H1 (cell line): Measurements from ENCODE around the gene PLGRKT. TPM values are rescaled to one million over a fixed set of nuclear protein-coding genes. Genes with fewer than 3 reads are reported as not detected.

ENCODE experiments used
- CTCF ChIA-PET: fragments of 300-600 bp; sonication (Branson Sonifier 250); formaldehyde crosslinking; loops from one replicate; lab custom pipeline; 2021; ENCODE audit not compliant: partially characterized antibody; lab: Charles Lee
- POLR2A ChIA-PET: fragments of 300-600 bp; sonication (Branson Sonifier 250); formaldehyde crosslinking; loops from one replicate; lab custom pipeline; 2021; ENCODE audit warnings: inconsistent platforms; ENCODE audit not compliant: partially characterized antibody; lab: Charles Lee
- DNase-seq, 2 experiments: peaks; one replicate each; pipeline versions ENCODE4 v3.0.0 to v3.0.0-alpha.2; 2010 to 2022; ENCODE audit warnings: low spot score in 2 of 2, low read depth in 1 of 2, mixed read lengths in 1 of 2
- FAIRE-seq: peaks from 2 replicates; lab custom pipeline; 2011; peaks lifted over from hg19 to GRCh38; lab: Jason Lieb, UNC
- H2AFZ ChIP-seq: 2 replicates; pipeline ENCODE4 v1.8.1; 2012; ENCODE audit warnings: low read length, inconsistent platforms
- H2AK5ac ChIP-seq: 2 replicates; pipeline ENCODE4 v1.6.1; 2013; ENCODE audit warnings: low read depth, low read length
- H2BK120ac ChIP-seq: replicated peaks from 2 replicates; pipeline ENCODE3; 2013; ENCODE audit warnings: low read depth, low read length, inconsistent platforms
- H2BK12ac ChIP-seq: 2 replicates; pipeline ENCODE4 v1.6.1; 2013; ENCODE audit warnings: low read depth, low read length
- H2BK15ac ChIP-seq: 2 replicates; pipeline ENCODE4 v1.6.1; 2013; ENCODE audit warnings: low read length
- H2BK20ac ChIP-seq: 2 replicates; pipeline ENCODE4 v1.6.1; 2013; ENCODE audit warnings: low read length
- H2BK5ac ChIP-seq: 2 replicates; pipeline ENCODE4 v1.6.1; 2013; ENCODE audit warnings: low read depth, low read length
- H3K14ac ChIP-seq: 2 replicates; pipeline ENCODE4 v1.6.1; 2013; ENCODE audit warnings: inconsistent platforms; ENCODE audit not compliant: insufficient read length
- H3K18ac ChIP-seq: 2 replicates; pipeline ENCODE4 v1.6.1; 2013; ENCODE audit warnings: low read length; ENCODE audit errors: extremely low read depth
- H3K23ac ChIP-seq: 2 replicates; pipeline ENCODE4 v1.6.1; 2013; ENCODE audit warnings: inconsistent platforms; ENCODE audit not compliant: insufficient read length
- H3K23me2 ChIP-seq: 2 replicates; pipeline ENCODE4 v1.6.1; 2013; ENCODE audit warnings: low read depth, low read length
- H3K27ac ChIP-seq: 2 replicates; pipeline ENCODE4 v1.6.1; 2011; ENCODE audit warnings: low read depth, low read length, inconsistent platforms
- H3K27me3 ChIP-seq, 4 experiments: replicated peaks in 1 of 4; 1 replicate in 1 of 4; 2 replicates in 3 of 4; pipeline versions ENCODE4 v1.6.1 to v1.8.1; 2011 to 2013; ENCODE audit warnings: low read length in 3 of 4, mild to moderate bottlenecking in 3 of 4, inconsistent platforms in 2 of 4, mixed read lengths in 2 of 4, moderate library complexity in 1 of 4; ENCODE audit not compliant: control insufficient read depth in 3 of 4, insufficient read depth in 3 of 4; ENCODE audit errors: extremely low read depth in 1 of 4
- H3K36me3 ChIP-seq, 4 experiments: 2 replicates each; pipeline versions ENCODE4 v1.6.1 to v1.8.1; 2011 to 2013; ENCODE audit warnings: mild to moderate bottlenecking in 4 of 4, low read length in 3 of 4, moderate library complexity in 2 of 4, control low read depth in 1 of 4, inconsistent platforms in 1 of 4; ENCODE audit not compliant: insufficient read depth in 4 of 4, control insufficient read depth in 2 of 4
- H3K4ac ChIP-seq: replicated peaks from 2 replicates; pipeline ENCODE3; 2013; ENCODE audit warnings: low read length, low read depth, mixed read lengths, inconsistent platforms; ENCODE audit not compliant: insufficient read length
- H3K4me1 ChIP-seq, 4 experiments: replicated peaks in 1 of 4; 1 replicate in 1 of 4; 2 replicates in 3 of 4; pipeline versions ENCODE4 v1.6.1 to v1.8.1; 2011 to 2013; ENCODE audit warnings: low read length in 3 of 4, inconsistent platforms in 2 of 4, mixed read lengths in 1 of 4; ENCODE audit not compliant: insufficient read depth in 4 of 4, control insufficient read depth in 3 of 4
- H3K4me2 ChIP-seq, 2 experiments: 2 replicates each; pipeline versions ENCODE4 v1.6.1 to v1.8.1; 2011 to 2013; ENCODE audit warnings: low read depth in 2 of 2, low read length in 2 of 2, control low read depth in 1 of 2, inconsistent platforms in 1 of 2, mild to moderate bottlenecking in 1 of 2; ENCODE audit not compliant: insufficient read depth in 1 of 2
- H3K4me3 ChIP-seq, 4 experiments: fragments of 200-600, 300-600 bp in 1 of 4; sonication (generic), shearing (Covaris generic), sonication (Bioruptor Twin) in 1 of 4; 2 replicates each; pipeline versions ENCODE4 v1.5.1 to v1.8.1; 2011 to 2016; ENCODE audit warnings: low read length in 4 of 4, low read depth in 3 of 4, control low read depth in 2 of 4, inconsistent platforms in 2 of 4, mild to moderate bottlenecking in 2 of 4, mixed read lengths in 1 of 4, moderate library complexity in 1 of 4; ENCODE audit not compliant: insufficient read depth in 2 of 4; ENCODE audit errors: extremely low read depth in 1 of 4
- H3K56ac ChIP-seq: replicated peaks from 2 replicates; pipeline ENCODE3; 2013; ENCODE audit warnings: low read depth, mild to moderate bottlenecking, mixed read lengths, low read length, inconsistent platforms; ENCODE audit not compliant: insufficient read length
- H3K79me1 ChIP-seq: 2 replicates; pipeline ENCODE4 v1.6.1; 2013; ENCODE audit warnings: low read depth, low read length, control low read depth
- H3K79me2 ChIP-seq, 2 experiments: 2 replicates each; pipeline versions ENCODE4 v1.6.1 to v1.8.1; 2012 to 2013; ENCODE audit warnings: low read length in 2 of 2, mild to moderate bottlenecking in 2 of 2, inconsistent platforms in 1 of 2; ENCODE audit not compliant: insufficient read depth in 2 of 2, control insufficient read depth in 1 of 2
- H3K9ac ChIP-seq, 4 experiments: replicated peaks in 1 of 4; 1 replicate in 1 of 4; 2 replicates in 3 of 4; pipeline versions ENCODE4 v1.6.1 to v1.8.1; 2011 to 2013; ENCODE audit warnings: low read depth in 3 of 4, low read length in 3 of 4, control low read depth in 2 of 4, mild to moderate bottlenecking in 2 of 4, moderate library complexity in 2 of 4, inconsistent platforms in 1 of 4; ENCODE audit errors: extremely low read depth in 1 of 4
- H3K9me3 ChIP-seq, 2 experiments: 2 replicates each; pipeline versions ENCODE4 v1.6.1 to v1.8.1; 2012 to 2013; ENCODE audit warnings: mild to moderate bottlenecking in 2 of 2, moderate library complexity in 2 of 2, control low read depth in 1 of 2, inconsistent platforms in 1 of 2, low read depth in 1 of 2, low read length in 1 of 2, mixed read lengths in 1 of 2; ENCODE audit not compliant: insufficient read depth in 2 of 2
- H4K20me1 ChIP-seq, 2 experiments: replicated peaks in 1 of 2; 2 replicates each; pipeline versions ENCODE3 to v1.8.1; 2011 to 2013; ENCODE audit warnings: inconsistent platforms in 2 of 2, low read length in 2 of 2, mild to moderate bottlenecking in 1 of 2; ENCODE audit not compliant: insufficient read depth in 2 of 2, control insufficient read depth in 1 of 2
- H4K5ac ChIP-seq: 2 replicates; pipeline ENCODE4 v1.6.1; 2013; ENCODE audit warnings: low read length, low read depth, mixed read lengths, inconsistent platforms; ENCODE audit not compliant: insufficient read length
- H4K8ac ChIP-seq: 2 replicates; pipeline ENCODE4 v1.8.0; 2013; ENCODE audit warnings: mild to moderate bottlenecking, moderate library complexity, low read length, inconsistent platforms; ENCODE audit not compliant: insufficient read depth; ENCODE audit errors: extremely low read depth
- H4K91ac ChIP-seq: replicated peaks from 2 replicates; pipeline ENCODE3; 2013; ENCODE audit warnings: low read length, mixed read lengths, inconsistent platforms; ENCODE audit not compliant: insufficient read length
- CBX5 ChIP-seq: fragments of 300-800, 300-1000 bp; sonication (generic); IDR thresholded peaks from 2 replicates; pipeline ENCODE4 v1.7.1; 2016; ENCODE audit warnings: antibody characterized with exemption, low read length, low read depth
- RNF2 ChIP-seq: fragments of 200-900, 300-1000 bp; sonication (generic); IDR thresholded peaks from 2 replicates; pipeline ENCODE4 v1.7.1; 2016; ENCODE audit warnings: borderline replicate concordance, low read depth, mild to moderate bottlenecking, antibody characterized with exemption, low read length; ENCODE audit not compliant: poor library complexity, severe bottlenecking; ENCODE audit errors: missing control alignments
- ZNF274 ChIP-seq: IDR thresholded peaks from 2 replicates; pipeline ENCODE4 v1.7.0; 2012; ENCODE audit warnings: low read length, borderline replicate concordance; ENCODE audit errors: extremely low read depth
- WGBS, 2 experiments: shearing (Covaris generic) in 1 of 2; methylation state at CpG; one replicate each; pipeline versions ENCODE4 v1.1.6 to v1.1.7; 2013 to 2015; ENCODE audit warnings: low lambda C conversion rate in 2 of 2, mixed read lengths in 2 of 2, inconsistent platforms in 1 of 2, low coverage in 1 of 2, missing lambda C conversion rate in 1 of 2; ENCODE audit not compliant: insufficient replicate concordance in 2 of 2, insufficient coverage in 1 of 2, insufficient read length in 1 of 2; ENCODE audit errors: extremely low coverage in 1 of 2, missing lambda C conversion rate in 1 of 2; 5-methylcytosine and 5-hydroxymethylcytosine counted together
- polyA plus RNA-seq, 7 experiments: library from polyadenylated mRNA; depleted of rRNA in 3 of 7; stranded (reverse) in 5 of 7; unstranded in 2 of 7; fragments of >200 nt in 5 of 7; fragments of 200-250 nt in 2 of 7; gene quantifications; 1 replicate in 5 of 7; 2 replicates in 1 of 7; 4 replicates in 1 of 7; pipeline versions ENCODE4 v1.2.1 to v1.2.3, GENCODE V29; 2011 to 2013; ENCODE audit warnings: missing spikeins in 2 of 7, mixed read lengths in 2 of 7
- total RNA-seq: library from RNA; stranded (reverse); fragmentation: NEBNext Ultra II Directional; extraction: Animal tissue kit (Norgen Biotek cat#: 25700); gene quantifications from 2 replicates; pipeline ENCODE4 v1.2.1, GENCODE V29; 2021

Gene PLGRKT
- total and polyA plus RNA-seq, 2 of the 8 experiments (the other 6 are each of a cell fraction or from before 2014, with no cell fraction given) = 5.4 to 15.7 TPM

- DNase-seq = no peak
- CTCF ChIA-PET = interaction anchor here (0.7 to 1.9 kb wide), 3 partner anchors 86 to 163 kb away, joined by 3 to 5 read pairs (median 4); no protein-coding TSS in a partner anchor
- Histone ChIP-seq H4K20me1 (no peaks in the 10 kb centered on the region), H3K27me3 (no peaks in the 10 kb centered on the region), H3K4me1 (no peaks in the 10 kb centered on the region), H2BK20ac (no peak overlapping the region)
- TF ChIP-seq ZNF274 = no peak
- TF ChIP-seq CBX5 = no peak
- no peak for TF ChIP-seq RNF2
- TF ChIP-seq, all 59 proteins: peak for 0
- Histone ChIP-seq H3K79me1 (no peaks in the 10 kb centered on the region), H3K27ac (no peak overlapping the region), H3K23ac (no peak overlapping the region), H3K4me3 (no peak overlapping the region), H2BK12ac (no peak overlapping the region), H4K91ac (no peak overlapping the region), H3K18ac (no peak overlapping the region), H3K9me3 (no peaks in the 10 kb centered on the region), H2BK120ac (no peak overlapping the region), H3K56ac (no peak overlapping the region), H3K4ac (no peak overlapping the region), H3K36me3 (no peaks in the 10 kb centered on the region; a peak in 1 of 8 replicates), H2BK5ac (no peak overlapping the region), H4K8ac (no peak overlapping the region), H3K23me2 (no peaks in the 10 kb centered on the region; the same call in 1 of the 2 replicates), H3K4me2 (no peak overlapping the region), H4K5ac (no peak overlapping the region), H2BK15ac (no peak overlapping the region), H3K14ac (no peak overlapping the region), H2AK5ac (no peak overlapping the region), H3K9ac (no peak overlapping the region), H2AFZ (no peak overlapping the region), H3K79me2 (no peaks in the 10 kb centered on the region)
- WGBS, 2 experiments = 94% methylated on average over 2 of the region's 2 CpGs; no CpG with 5 or more reads in 1 of the 2 experiments
- POLR2A ChIA-PET = no interaction called here
- no peak for FAIRE-seq
Observed at GRCh38 chr9:5355817-5356216, 81.9 kb downstream of the PLGRKT start.
